GM12801 (cell line): Measurements from ENCODE around the gene GIMAP4.

Source experiments
- TF ChIP-seq, protein P1 (sequence below): IDR thresholded peaks from one replicate; pipeline ENCODE4 v1.5.1; 2011; ENCODE audit warnings: control low read depth; ENCODE audit not compliant: insufficient read length; ENCODE audit errors: extremely low read depth

GIMAP4 gene

DNA sequence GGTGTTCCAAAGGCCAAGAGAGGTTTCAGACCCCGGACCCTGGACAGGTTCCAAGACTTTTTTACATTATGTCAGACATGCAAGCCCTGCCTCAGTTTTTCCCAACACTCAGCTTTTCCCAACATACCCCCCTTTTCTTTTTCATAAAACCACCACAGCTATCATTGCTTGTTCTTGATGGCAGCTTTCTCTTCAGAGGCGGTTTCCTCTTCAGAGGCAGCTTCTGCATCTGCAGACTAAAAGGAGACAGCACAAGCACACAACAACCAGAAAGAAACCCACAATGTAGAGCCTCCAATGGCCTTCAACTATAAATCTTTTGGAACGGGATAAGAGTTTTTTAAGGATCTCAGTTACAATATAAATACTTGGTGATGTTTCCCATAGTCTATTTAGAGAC is 45.7 kb downstream of the GIMAP4 start:
- TF ChIP-seq, protein P1, sequence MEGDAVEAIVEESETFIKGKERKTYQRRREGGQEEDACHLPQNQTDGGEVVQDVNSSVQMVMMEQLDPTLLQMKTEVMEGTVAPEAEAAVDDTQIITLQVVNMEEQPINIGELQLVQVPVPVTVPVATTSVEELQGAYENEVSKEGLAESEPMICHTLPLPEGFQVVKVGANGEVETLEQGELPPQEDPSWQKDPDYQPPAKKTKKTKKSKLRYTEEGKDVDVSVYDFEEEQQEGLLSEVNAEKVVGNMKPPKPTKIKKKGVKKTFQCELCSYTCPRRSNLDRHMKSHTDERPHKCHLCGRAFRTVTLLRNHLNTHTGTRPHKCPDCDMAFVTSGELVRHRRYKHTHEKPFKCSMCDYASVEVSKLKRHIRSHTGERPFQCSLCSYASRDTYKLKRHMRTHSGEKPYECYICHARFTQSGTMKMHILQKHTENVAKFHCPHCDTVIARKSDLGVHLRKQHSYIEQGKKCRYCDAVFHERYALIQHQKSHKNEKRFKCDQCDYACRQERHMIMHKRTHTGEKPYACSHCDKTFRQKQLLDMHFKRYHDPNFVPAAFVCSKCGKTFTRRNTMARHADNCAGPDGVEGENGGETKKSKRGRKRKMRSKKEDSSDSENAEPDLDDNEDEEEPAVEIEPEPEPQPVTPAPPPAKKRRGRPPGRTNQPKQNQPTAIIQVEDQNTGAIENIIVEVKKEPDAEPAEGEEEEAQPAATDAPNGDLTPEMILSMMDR: no peak

DNA sequence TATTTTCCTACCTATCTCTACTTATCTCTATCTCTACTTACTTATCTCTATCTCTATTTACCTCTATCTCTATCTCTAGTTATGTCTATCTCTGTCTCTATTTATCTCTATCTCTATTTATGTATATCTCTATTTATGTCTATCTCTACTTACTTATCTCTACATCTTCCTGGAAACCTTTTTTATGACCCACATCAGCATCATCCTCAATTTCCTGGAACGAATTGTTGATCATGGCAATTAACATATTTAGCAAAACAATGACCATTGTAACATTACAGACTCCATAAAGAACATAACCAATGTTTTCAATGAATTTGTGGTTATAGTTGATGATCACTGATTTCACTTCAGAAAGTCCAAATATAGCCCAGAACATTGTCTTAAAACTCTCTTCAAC is 46.7 kb downstream of the GIMAP4 start:
- TF ChIP-seq, protein P1: no peak

DNA sequence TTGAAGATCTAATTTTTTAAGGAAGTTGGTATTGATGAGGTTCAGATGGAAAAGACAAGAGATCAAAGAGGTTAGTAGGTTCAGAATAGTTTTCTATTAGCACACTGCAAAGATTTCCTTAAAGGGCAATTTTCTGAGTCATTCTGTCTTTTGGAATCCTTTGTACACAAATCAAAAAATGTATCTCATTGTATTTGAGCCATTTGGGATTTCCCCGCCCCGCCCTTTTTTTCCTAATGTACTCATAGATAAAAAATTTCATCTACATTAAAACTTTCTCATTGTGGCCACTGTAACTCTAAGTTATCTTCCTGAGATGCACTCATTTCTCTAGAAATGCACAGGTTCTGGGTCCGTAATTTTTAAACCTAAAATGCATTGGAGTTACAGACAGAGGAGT is 52.9 kb downstream of the GIMAP4 start:
- TF ChIP-seq, protein P1: no peak

DNA sequence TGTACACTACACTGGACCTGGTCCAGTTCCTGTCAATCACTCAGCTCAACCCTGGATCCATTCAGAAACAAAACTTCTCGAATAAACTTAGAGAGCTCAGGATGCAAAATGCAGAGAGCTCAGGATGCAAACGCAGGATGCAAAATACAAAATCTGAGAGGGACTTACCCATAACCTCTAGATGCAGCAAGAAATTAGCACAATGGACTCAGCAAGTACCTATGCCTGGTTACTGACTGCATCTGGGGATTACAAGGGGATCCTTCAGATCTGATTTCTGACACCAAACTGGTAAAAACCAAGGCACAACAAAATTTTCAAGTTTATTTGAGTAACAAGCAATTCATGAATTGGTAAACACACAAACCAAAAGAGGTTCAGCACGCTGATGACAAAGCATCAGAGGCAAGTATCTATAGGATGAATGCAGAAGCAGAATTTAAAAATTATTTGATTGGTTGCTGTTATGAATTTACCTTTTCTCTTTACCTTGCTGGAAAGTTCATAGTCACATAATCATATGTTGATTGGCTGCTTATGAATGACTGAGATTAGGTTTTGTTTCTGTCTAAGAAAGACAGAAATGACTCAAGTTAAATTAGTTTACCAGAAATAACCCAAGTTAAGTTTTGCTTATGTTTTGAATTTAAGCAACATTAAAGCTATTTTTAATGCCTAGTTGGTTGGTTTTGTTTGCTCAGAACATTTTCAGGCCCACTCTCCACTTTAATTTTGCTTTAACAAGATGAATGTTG is 53.6 kb downstream of the GIMAP4 start:
- TF ChIP-seq, protein P1: no peak

DNA sequence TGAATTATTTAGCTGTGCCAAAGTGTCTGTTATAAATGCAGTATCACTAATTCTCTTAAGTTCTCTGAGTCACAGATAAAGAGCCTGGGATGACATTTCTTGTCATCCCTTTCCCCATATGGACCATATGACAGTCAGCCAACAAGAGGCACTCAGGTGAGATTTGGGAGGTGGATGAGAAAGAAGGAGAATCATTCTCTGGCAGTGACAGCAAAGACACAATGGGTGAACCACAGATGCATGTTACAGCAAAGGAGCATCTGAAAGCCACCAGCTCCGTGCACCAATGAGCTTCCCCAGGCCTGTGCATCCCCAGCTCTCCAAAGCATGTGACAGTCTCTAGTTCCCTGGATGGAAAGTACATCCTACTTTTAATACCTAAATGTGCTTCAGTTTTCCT is 54.2 kb downstream of the GIMAP4 start:
- TF ChIP-seq, protein P1: no peak
